Adrenal gland (tissue), 5 donors: ENCODE measurements around the gene GPR158.

ENCODE experiments used
- CTCF ChIP-seq, 6 experiments: fragments of 450-650 bp in 4 of 6; fragments of 200-600 bp in 2 of 6; sonication (generic) in 1 of 6; IDR thresholded peaks; 1 replicate in 5 of 6; 2 replicates in 1 of 6; pipeline versions ENCODE4 v1.5.1 to v1.8.0; 2016 to 2021; ENCODE audit warnings: antibody characterized with exemption in 6 of 6, mild to moderate bottlenecking in 2 of 6, moderate library complexity in 1 of 6
- POLR2A ChIP-seq, 2 donors: fragments of 450-650 bp; IDR thresholded peaks; one replicate each; pipeline ENCODE4 v1.6.1; 2017; ENCODE audit warnings: antibody characterized with exemption in 2 of 2, mild to moderate bottlenecking in 2 of 2, moderate library complexity in 1 of 2
- donor health status: DM: no; HTN: no; CAD: no.

GRCh38 chr10:25176421-25176968 is 1.7 kb downstream of the GPR158 start:
- TF ChIP-seq CTCF (IDR thresholded peaks at IDR 0.05) (no peak), POLR2A (IDR thresholded peaks at IDR 0.05) (no peak)
